HG02678 (cell line): ENCODE measurements around the gene CEACAM18.
"Not testable (repeated sequence)": the region's sequence is repeated elsewhere in the genome, so short reads cannot be mapped to it uniquely, and the experiment has no call there.

Source experiments
- ATAC-seq: cut with Tn5 transposase; IDR thresholded peaks from one replicate; pipeline ENCODE4 v1.9.1; 2021; ENCODE audit warnings: mild to moderate bottlenecking, moderate library complexity; ENCODE audit not compliant: unreplicated experiment

The CEACAM18 gene

GRCh38 chr19:51489113-51489512 lies 10.8 kb downstream of the CEACAM18 start:
- ATAC-seq = no peak

- ATAC-seq = no peak
Observed at GRCh38 chr19:51490676-51491075, 12.3 kb downstream of the CEACAM18 start.

GRCh38 chr19:51491586-51491985 lies 13.2 kb downstream of the CEACAM18 start:
- ATAC-seq = no peak

- ATAC-seq = no peak
Observed at GRCh38 chr19:51493776-51494175, 15.4 kb downstream of the CEACAM18 start.

- no peak for ATAC-seq
Observed at GRCh38 chr19:51497666-51498065, 19.3 kb downstream of the CEACAM18 start.

GRCh38 chr19:51500931-51501330 lies 22.6 kb downstream of the CEACAM18 start:
- not testable (repeated sequence) for ATAC-seq

GRCh38 chr19:51501594-51502263 lies 23.4 kb downstream of the CEACAM18 start, which contains the start of gene SIGLEC12:
Gene SIGLEC12 (minus strand): TSS chr19:51501800. CDS start chr19:51501733, 67 bp downstream.
- ATAC-seq = no peak

- no peak for ATAC-seq
Observed at GRCh38 chr19:51503286-51503817, 25.0 kb downstream of the CEACAM18 start.

- no peak for ATAC-seq
Observed at GRCh38 chr19:51503896-51504295, 25.6 kb downstream of the CEACAM18 start.

GRCh38 chr19:51505904-51506303 lies 27.6 kb downstream of the CEACAM18 start:
- no peak for ATAC-seq

- no peak for ATAC-seq
Observed at GRCh38 chr19:51507192-51507591, 28.9 kb downstream of the CEACAM18 start.

GRCh38 chr19:51507640-51508058 lies 29.3 kb downstream of the CEACAM18 start:
- ATAC-seq = no peak

- no peak for ATAC-seq
Observed at GRCh38 chr19:51508059-51508733, 29.9 kb downstream of the CEACAM18 start.

- ATAC-seq = no peak
Observed at GRCh38 chr19:51509823-51510660, 31.7 kb downstream of the CEACAM18 start.

- ATAC-seq = no peak
Observed at GRCh38 chr19:51511353-51511752, 33.0 kb downstream of the CEACAM18 start.

- no peak for ATAC-seq
Observed at GRCh38 chr19:51513968-51514367, 35.6 kb downstream of the CEACAM18 start.

GRCh38 chr19:51514866-51515481 lies 36.6 kb downstream of the CEACAM18 start:
- no peak for ATAC-seq

- no peak for ATAC-seq
Observed at GRCh38 chr19:51520728-51521127, 42.4 kb downstream of the CEACAM18 start.

GRCh38 chr19:51521357-51521756 lies 43.0 kb downstream of the CEACAM18 start:
- ATAC-seq = no peak

GRCh38 chr19:51521781-51522180 lies 43.4 kb downstream of the CEACAM18 start:
- ATAC-seq = no peak
